Stimulated activated naive CD8-positive, alpha-beta T cell treated with anti-CD3 and anti-CD28 coated beads, Interleukin-15, Interleukin-2, amounts not matched to agents 100 ng/mL and 50 ng/mL, for 24 hours (primary cell): ENCODE results near the gene HOXD13.

Experiments used
- H3K27ac Mint-ChIP-seq: one replicate; pipeline ENCODE4 v1.8.0; 2021; ENCODE audit warnings: mild to moderate bottlenecking, mixed read lengths
- H3K27me3 Mint-ChIP-seq: one replicate; pipeline ENCODE4 v1.8.0; 2021; ENCODE audit warnings: mixed read lengths
- H3K36me3 Mint-ChIP-seq: one replicate; pipeline ENCODE4 v1.8.0; 2021; ENCODE audit warnings: low read depth, mixed read lengths
- H3K4me1 Mint-ChIP-seq: one replicate; pipeline ENCODE4 v1.8.0; 2021; ENCODE audit warnings: low read depth, mixed read lengths
- H3K4me3 Mint-ChIP-seq: one replicate; pipeline ENCODE4 v1.8.0; 2021; ENCODE audit warnings: mild to moderate bottlenecking, mixed read lengths
- H3K9me3 Mint-ChIP-seq: one replicate; pipeline ENCODE4 v1.8.0; 2021; ENCODE audit warnings: mixed read lengths

Gene HOXD13

GRCh38 chr2:176096986-176097819 is 4.7 kb downstream of the HOXD13 start:
- Mint-ChIP-seq H3K36me3 (peaks cover 4% of the 10 kb centered on the region), H3K4me3 (peak overlapping the region; percentile 74), H3K27ac (no peak overlapping the region), H3K27me3 (peaks cover 87% of the 10 kb centered on the region), H3K4me1 (peaks cover 29% of the 10 kb centered on the region), H3K9me3 (no peaks in the 10 kb centered on the region)

GRCh38 chr2:176097820-176098365 is 5.4 kb downstream of the HOXD13 start:
- H3K36me3 Mint-ChIP-seq = peaks cover 4% of the 10 kb centered on the region
- no peaks in the 10 kb centered on the region for H3K9me3 Mint-ChIP-seq
- peak overlapping the region; percentile 74 for H3K4me3 Mint-ChIP-seq
- no peak overlapping the region for H3K27ac Mint-ChIP-seq
- H3K27me3 Mint-ChIP-seq = peaks cover 93% of the 10 kb centered on the region
- H3K4me1 Mint-ChIP-seq = peaks cover 28% of the 10 kb centered on the region

- Mint-ChIP-seq H3K27ac (no peak overlapping the region), H3K36me3 (peaks cover 4% of the 10 kb centered on the region), H3K27me3 (peaks cover 94% of the 10 kb centered on the region), H3K4me3 (peak overlapping the region; percentile 20), H3K9me3 (no peaks in the 10 kb centered on the region), H3K4me1 (peaks cover 23% of the 10 kb centered on the region)
Observed at GRCh38 chr2:176098366-176099158, 6.0 kb downstream of the HOXD13 start.

GRCh38 chr2:176099159-176099727 is 6.7 kb downstream of the HOXD13 start:
- no peak overlapping the region for H3K27ac Mint-ChIP-seq
- H3K27me3 Mint-ChIP-seq = peaks cover 94% of the 10 kb centered on the region
- peaks cover 21% of the 10 kb centered on the region for H3K4me1 Mint-ChIP-seq
- H3K36me3 Mint-ChIP-seq = no peaks in the 10 kb centered on the region
- no peaks in the 10 kb centered on the region for H3K9me3 Mint-ChIP-seq
- H3K4me3 Mint-ChIP-seq = peak overlapping the region; percentile 20

GRCh38 chr2:176099728-176100546 is 7.4 kb downstream of the HOXD13 start, which contains the start of gene HOXD12:
Gene HOXD12 (plus strand): TSS chr2:176099795. CDS start chr2:176099802, 7 bp downstream.
- no peaks in the 10 kb centered on the region for H3K36me3 Mint-ChIP-seq
- H3K9me3 Mint-ChIP-seq = no peaks in the 10 kb centered on the region
- H3K27me3 Mint-ChIP-seq = peaks cover 94% of the 10 kb centered on the region
- peaks cover 24% of the 10 kb centered on the region for H3K4me1 Mint-ChIP-seq
- no peak within 1 kb of the TSS for H3K27ac Mint-ChIP-seq
- H3K4me3 Mint-ChIP-seq = peak within 1 kb of the TSS; percentile 20

- Mint-ChIP-seq H3K4me1 (peaks cover 24% of the 10 kb centered on the region), H3K27ac (no peak overlapping the region), H3K9me3 (no peaks in the 10 kb centered on the region), H3K36me3 (no peaks in the 10 kb centered on the region), H3K4me3 (no peak overlapping the region), H3K27me3 (peaks cover 94% of the 10 kb centered on the region)
Observed at GRCh38 chr2:176100547-176101140, 8.1 kb downstream of the HOXD13 start.

GRCh38 chr2:176101216-176101830 is 8.8 kb downstream of the HOXD13 start:
- Mint-ChIP-seq H3K36me3 (no peaks in the 10 kb centered on the region), H3K27me3 (peaks cover 94% of the 10 kb centered on the region), H3K9me3 (no peaks in the 10 kb centered on the region), H3K4me1 (peaks cover 29% of the 10 kb centered on the region), H3K4me3 (no peak overlapping the region), H3K27ac (no peak overlapping the region)

- Mint-ChIP-seq H3K4me1 (peaks cover 27% of the 10 kb centered on the region), H3K36me3 (no peaks in the 10 kb centered on the region), H3K9me3 (no peaks in the 10 kb centered on the region), H3K27ac (no peak overlapping the region), H3K27me3 (peaks cover 92% of the 10 kb centered on the region), H3K4me3 (no peak overlapping the region)
Observed at GRCh38 chr2:176101842-176102241, 9.3 kb downstream of the HOXD13 start.

- Mint-ChIP-seq H3K27ac (no peak overlapping the region), H3K9me3 (no peaks in the 10 kb centered on the region), H3K27me3 (peaks cover 90% of the 10 kb centered on the region), H3K4me3 (no peak overlapping the region), H3K36me3 (no peaks in the 10 kb centered on the region), H3K4me1 (peaks cover 26% of the 10 kb centered on the region)
Observed at GRCh38 chr2:176102309-176102866, 9.9 kb downstream of the HOXD13 start.

- Mint-ChIP-seq H3K4me3 (no peak overlapping the region), H3K27me3 (peaks cover 83% of the 10 kb centered on the region), H3K4me1 (peaks cover 18% of the 10 kb centered on the region), H3K9me3 (no peaks in the 10 kb centered on the region), H3K36me3 (no peaks in the 10 kb centered on the region), H3K27ac (no peak overlapping the region)
Observed at GRCh38 chr2:176103194-176103593, 10.7 kb downstream of the HOXD13 start.

GRCh38 chr2:176103742-176104315 is 11.3 kb downstream of the HOXD13 start:
- H3K4me1 Mint-ChIP-seq = peaks cover 23% of the 10 kb centered on the region
- peaks cover 1% of the 10 kb centered on the region for H3K36me3 Mint-ChIP-seq
- H3K27ac Mint-ChIP-seq = no peak overlapping the region
- H3K4me3 Mint-ChIP-seq = no peak overlapping the region
- no peaks in the 10 kb centered on the region for H3K9me3 Mint-ChIP-seq
- H3K27me3 Mint-ChIP-seq = peaks cover 86% of the 10 kb centered on the region

GRCh38 chr2:176104316-176105077 is 12.0 kb downstream of the HOXD13 start:
- peaks cover 8% of the 10 kb centered on the region for H3K36me3 Mint-ChIP-seq
- peaks cover 30% of the 10 kb centered on the region for H3K4me1 Mint-ChIP-seq
- no peak overlapping the region for H3K4me3 Mint-ChIP-seq
- peaks cover 86% of the 10 kb centered on the region for H3K27me3 Mint-ChIP-seq
- peaks cover 3% of the 10 kb centered on the region for H3K9me3 Mint-ChIP-seq
- no peak overlapping the region for H3K27ac Mint-ChIP-seq
